Fibroblast of villous mesenchyme (primary cell): Measurements from ENCODE around the gene SLC4A4. TPM values are rescaled to one million over a fixed set of nuclear protein-coding genes. Genes with fewer than 3 reads are reported as not detected.

Experiments
- DNase-seq: peaks from one replicate; pipeline ENCODE4 v3.0.0-alpha.2; 2010; ENCODE audit warnings: low read depth
- H3K4me3 ChIP-seq: 2 replicates; pipeline ENCODE4 v1.5.1; 2011; ENCODE audit warnings: low read depth, mild to moderate bottlenecking, low read length
- total RNA-seq: library from RNA; depleted of rRNA; stranded (reverse); fragments of >200 nt; gene quantifications from 2 replicates; pipeline ENCODE4 v1.2.3, GENCODE V29; 2012
- TF ChIP-seq, protein P1 (sequence below): IDR thresholded peaks from 2 replicates; pipeline ENCODE4 v1.5.1; 2012; ENCODE audit warnings: low read depth, mild to moderate bottlenecking, low read length; ENCODE audit not compliant: insufficient read depth

SLC4A4 gene
- total RNA-seq, 1 donor: 12.5 TPM

- no peak for DNase-seq
- H3K4me3 ChIP-seq: no peak overlapping the region
- TF ChIP-seq, protein P1, sequence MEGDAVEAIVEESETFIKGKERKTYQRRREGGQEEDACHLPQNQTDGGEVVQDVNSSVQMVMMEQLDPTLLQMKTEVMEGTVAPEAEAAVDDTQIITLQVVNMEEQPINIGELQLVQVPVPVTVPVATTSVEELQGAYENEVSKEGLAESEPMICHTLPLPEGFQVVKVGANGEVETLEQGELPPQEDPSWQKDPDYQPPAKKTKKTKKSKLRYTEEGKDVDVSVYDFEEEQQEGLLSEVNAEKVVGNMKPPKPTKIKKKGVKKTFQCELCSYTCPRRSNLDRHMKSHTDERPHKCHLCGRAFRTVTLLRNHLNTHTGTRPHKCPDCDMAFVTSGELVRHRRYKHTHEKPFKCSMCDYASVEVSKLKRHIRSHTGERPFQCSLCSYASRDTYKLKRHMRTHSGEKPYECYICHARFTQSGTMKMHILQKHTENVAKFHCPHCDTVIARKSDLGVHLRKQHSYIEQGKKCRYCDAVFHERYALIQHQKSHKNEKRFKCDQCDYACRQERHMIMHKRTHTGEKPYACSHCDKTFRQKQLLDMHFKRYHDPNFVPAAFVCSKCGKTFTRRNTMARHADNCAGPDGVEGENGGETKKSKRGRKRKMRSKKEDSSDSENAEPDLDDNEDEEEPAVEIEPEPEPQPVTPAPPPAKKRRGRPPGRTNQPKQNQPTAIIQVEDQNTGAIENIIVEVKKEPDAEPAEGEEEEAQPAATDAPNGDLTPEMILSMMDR: no peak
These were observed 202.7 kb downstream of the SLC4A4 start for GRCh38 chr4:71541541-71541940.

DNA sequence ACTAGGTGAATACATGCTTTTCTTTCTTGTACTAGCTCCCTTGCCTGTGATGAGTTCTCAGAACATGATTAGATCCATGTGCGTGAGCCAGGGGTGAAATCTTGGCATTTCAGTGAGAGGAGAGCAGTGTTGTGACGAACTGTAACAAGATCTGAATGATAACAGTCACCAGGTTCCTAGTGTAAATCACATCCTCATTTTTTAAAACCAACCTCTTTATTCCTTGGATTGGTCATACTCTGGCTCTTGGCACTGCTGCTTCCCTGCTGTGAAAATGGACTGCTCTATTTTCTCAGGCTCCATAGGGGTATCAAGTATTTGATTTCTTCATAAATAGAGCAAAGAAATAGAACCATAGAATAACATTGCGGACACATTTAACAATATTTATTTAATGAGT, 206.3 kb downstream of the SLC4A4 start:
- H3K4me3 ChIP-seq: no peak overlapping the region
- TF ChIP-seq, protein P1: no peak
- peak; percentile 26 for DNase-seq

- DNase-seq: no peak
- H3K4me3 ChIP-seq: no peak overlapping the region
- TF ChIP-seq, protein P1: no peak
These were observed 210.8 kb downstream of the SLC4A4 start for GRCh38 chr4:71549516-71550160.

DNA sequence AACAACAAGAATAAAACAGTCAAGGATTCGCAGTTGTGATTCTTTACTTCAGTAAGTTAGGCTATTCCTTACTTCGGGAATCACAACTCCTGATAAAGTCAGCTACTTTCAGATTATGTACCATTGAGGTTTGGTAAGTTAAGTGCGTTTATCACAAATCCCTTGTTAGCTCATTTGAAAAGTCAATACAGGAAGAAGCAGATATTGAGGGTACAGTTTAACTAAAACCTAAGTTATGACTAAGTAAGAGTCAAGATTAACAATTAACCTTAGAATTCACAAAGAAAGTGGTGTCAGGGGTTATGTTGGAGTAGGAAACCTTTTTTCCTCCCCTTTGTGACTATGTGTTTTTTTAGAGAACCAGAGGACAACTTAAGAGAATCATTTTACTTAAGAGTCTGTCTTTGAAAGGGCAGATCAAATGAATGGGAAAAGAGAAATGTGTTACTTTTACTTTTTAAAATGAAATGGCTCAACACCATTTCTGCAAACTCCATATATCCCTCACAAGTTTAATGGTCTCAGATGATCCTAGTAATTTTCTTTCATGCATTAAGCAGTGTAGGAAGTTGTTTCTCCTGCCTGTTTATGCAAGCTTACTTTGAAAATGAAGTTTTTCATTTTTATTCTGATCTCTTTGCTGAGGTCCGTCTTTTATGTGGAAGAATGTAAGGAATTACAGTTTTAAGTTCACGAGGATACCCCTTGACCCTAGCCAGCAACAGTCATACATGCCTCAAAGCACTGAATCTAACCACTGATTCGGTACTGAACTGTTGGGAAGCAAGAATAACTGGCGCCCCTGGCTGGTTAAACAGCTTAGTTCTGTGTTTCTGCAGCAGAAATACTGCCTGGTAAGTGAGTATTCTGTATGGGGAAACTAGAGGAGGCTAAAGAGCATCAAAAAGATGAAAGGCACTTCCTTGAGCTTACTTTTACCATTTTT, 211.7 kb downstream of the SLC4A4 start:
- peak; percentile 58 for DNase-seq

DNA sequence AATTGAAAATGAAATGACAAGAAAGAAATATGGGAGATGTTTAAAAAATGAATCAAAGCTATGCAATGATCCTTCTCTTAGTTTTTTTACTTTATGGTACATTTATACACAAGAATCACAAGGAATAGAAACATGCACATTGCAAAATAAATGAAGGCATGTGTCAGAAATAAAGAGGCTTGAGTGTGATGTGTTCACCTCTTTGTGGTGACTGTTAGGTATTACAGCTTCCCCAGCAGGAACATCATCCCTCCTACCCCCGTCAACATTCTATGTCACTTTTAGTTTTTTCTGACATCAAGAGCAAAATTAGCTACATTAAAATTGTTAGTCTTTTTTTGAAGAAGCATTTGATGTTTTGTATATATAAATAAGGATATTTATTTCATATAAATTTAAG, 214.8 kb downstream of the SLC4A4 start:
- H3K4me3 ChIP-seq: no peak overlapping the region
- DNase-seq: peak; percentile 27
- TF ChIP-seq, protein P1: peak; percentile 51

More for the DNA sequence above, 211.7 kb downstream of the SLC4A4 start:
- H3K4me3 ChIP-seq: no peak overlapping the region
- TF ChIP-seq, protein P1: peak; percentile 15

GRCh38 chr4:71554025-71554424, 215.2 kb downstream of the SLC4A4 start:
- DNase-seq: no peak
- H3K4me3 ChIP-seq: no peak overlapping the region

More at GRCh38 chr4:71554025-71554424, 215.2 kb downstream of the SLC4A4 start:
- TF ChIP-seq, protein P1: no peak
